Activated CD8-positive, alpha-beta memory T cell treated with anti-CD3 and anti-CD28 coated beads, Interleukin-2, amount 50 U/mL, for 24 hours (primary cell): ENCODE data around the gene HUS1B.
"Not testable (repeated sequence)": the region's sequence is repeated elsewhere in the genome, so short reads cannot be mapped to it uniquely, and the experiment has no call there.

ENCODE experiments used
- DNase-seq: peaks from one replicate; pipeline ENCODE4 v3.0.0-alpha.2; 2020; ENCODE audit errors: extremely low read depth

HUS1B gene

DNA sequence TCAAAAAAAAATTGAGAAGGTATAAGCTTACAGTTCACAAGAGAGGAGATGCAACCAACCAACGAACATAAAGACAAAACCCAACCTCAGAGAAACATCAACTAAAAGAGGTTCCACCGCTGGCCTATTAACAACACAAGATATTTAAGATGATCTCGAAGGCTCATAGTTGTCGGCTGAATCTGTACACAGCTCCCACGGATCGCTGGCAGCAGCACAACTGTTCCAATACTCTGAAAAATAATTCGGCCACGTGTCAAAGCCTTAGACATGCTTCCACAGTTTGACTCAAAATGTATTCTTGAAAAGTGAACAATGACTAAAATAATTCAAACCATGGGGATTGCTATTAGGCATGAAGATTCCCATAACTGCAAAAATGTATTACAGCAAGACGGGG, 22.4 kb upstream of the HUS1B start:
- DNase-seq = no peak

DNA sequence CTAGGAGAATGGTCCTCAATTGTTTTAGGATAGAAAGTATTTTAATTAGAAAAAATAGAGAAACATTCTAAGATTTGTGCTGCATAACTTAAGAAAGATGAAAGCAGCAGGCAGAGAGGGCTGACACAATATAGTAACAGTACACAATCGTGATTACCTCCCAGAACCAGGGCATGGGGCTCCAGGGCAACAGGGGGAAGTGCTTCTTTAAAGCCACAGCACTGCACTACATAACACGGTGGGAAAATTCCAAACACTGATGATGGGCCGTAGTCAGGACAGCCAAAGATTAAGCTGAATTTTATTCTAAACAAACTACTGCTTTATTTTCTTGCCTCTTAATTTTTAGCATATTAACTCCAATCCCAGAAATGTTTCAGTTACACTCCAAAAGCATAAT, 21.6 kb upstream of the HUS1B start:
- DNase-seq = no peak

DNA sequence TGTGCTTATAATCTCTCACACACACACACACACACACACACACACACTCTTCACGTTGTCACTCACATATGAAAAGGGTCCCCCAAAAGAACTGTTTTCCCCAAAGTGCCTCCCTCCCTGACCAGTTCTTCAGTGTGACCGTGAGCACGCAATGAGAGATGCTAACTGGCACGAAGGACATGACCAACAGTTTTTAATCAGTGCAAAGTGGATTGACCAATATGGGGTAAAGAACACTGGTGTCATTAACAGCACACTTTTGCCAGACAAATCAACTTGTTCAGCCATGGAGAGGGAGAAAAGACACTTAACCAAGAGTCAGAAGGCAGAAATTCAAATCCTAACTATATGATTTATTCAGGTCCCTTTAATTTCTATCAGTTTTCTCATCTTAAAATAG, 21.0 kb upstream of the HUS1B start:
- no peak for DNase-seq

DNA sequence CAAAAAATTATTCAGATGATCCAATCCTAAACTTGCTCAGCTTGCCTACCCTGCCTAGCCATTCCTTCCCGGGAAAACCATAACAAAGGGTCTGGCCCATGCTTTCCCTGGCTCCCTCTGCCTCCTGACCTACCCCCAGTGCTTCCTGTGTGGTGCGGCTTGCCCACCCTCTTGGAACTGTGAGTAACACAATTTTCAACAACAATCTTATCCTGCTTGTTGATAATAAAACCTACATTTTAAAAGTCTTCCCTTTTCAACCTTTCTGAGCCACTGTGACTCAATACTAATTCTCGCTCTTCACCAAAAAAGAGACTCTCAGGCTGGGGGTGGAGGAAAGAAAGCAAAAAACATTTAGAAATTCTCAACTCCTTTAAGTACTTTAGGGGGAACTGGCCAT, 18.1 kb upstream of the HUS1B start:
- no peak for DNase-seq

DNA sequence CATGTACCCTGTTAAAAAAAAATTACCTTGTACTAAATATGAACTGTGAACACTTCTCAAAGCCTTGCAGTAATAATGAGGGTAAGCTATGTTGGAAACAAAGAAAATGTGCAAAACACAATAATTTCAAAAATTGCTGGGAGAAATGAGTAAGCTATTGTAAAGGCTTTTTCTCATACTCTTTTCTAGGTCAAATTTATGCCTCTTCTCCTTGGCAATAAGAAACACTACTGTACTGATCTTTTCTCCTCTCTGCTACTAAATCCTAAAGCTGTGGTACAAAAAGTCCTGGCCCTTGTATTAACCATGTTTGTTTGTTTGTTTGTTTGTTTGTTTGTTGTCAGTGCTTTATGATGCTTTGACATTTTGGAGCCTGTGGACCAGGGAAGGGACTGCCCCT, 17.5 kb upstream of the HUS1B start:
- DNase-seq = no peak

DNA sequence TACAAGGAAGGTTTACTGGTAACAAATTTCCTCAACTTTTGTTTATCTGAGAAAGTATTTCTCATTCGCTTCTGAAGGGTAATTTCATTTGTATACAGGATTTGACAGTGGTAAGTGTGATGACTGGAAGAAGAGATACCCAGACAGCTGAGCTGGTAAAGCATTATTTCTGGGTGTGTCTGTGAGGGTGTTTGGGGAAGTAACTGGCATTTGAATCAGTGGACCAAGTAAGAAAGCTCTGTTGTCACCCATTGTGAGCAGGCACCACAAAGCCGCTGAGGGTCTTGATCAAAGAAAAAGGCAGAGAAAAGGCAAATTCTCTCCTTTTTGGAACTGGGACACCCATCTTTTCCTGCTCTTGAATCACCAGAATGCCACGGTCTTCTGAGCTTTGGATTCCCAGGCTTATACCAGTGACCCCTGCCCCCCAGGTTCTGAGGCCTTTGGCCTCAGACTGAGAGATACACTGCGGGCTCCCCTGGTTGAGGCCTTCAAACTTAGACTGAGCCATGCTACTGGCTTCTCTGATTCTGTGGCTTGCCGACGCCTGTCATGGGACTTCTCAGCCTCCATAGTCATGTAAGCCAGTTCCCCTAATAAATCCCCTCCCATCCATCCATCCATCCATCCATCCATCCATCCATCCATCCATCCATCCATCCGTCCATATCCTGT, 10.5 kb upstream of the HUS1B start:
- no peak for DNase-seq

DNA sequence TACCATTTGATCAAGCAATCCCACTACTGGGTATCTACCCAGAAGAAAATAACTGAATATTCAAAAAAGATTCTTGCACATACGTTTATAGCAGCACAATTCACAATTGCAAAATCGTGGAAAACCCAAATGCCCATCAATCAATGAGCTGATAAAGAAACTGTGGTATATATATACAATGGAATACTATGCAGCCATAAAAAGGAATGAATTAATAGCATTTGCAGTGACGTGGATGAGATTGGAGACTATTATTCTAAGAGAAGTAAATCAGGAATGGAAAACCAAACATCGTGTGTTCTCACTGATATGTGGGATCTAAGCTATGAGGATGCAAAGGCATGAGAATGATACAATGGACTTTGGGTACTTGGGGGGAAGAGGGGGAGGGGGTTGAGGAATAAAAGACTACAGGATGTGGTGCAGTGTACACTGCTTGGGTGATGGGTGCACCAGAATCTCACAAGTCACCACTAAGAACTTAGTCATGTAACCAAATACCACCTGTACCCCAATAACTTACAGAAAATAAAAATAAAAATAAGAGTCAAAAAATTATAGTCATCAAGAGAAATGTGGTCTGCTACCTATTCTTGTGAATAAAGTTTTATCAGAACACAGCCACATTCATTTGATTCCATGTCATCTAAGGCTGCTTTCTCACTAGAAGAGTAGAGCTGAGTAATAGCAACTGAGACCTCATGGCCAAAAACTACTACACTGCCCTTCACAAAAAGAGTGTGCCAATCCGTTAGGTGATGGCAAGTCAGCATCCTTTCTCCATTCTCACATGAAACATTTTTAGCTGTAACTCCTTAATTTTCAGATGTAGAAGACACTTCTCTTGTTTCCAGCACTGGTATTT, 8.7 kb upstream of the HUS1B start:
- no peak for DNase-seq

DNA sequence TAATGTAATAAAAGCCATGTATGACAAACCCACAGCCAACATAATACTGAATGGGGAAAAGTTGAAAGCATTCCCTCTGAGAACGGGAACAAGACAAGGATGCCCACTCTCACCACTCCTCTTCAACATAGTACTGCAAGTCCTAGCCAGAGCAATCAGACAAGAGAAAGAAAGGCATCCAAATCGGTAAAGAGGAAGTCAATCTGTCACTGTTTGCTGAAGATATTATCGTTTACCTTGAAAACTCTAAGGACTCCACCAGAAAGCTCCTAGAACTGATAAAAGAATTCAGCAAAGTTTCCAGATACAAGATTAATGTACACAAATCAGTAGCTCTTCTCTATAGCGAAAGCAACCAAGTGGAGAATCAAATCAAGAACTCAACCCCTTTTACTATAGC, 6.9 kb upstream of the HUS1B start:
- DNase-seq = not testable (repeated sequence)

DNA sequence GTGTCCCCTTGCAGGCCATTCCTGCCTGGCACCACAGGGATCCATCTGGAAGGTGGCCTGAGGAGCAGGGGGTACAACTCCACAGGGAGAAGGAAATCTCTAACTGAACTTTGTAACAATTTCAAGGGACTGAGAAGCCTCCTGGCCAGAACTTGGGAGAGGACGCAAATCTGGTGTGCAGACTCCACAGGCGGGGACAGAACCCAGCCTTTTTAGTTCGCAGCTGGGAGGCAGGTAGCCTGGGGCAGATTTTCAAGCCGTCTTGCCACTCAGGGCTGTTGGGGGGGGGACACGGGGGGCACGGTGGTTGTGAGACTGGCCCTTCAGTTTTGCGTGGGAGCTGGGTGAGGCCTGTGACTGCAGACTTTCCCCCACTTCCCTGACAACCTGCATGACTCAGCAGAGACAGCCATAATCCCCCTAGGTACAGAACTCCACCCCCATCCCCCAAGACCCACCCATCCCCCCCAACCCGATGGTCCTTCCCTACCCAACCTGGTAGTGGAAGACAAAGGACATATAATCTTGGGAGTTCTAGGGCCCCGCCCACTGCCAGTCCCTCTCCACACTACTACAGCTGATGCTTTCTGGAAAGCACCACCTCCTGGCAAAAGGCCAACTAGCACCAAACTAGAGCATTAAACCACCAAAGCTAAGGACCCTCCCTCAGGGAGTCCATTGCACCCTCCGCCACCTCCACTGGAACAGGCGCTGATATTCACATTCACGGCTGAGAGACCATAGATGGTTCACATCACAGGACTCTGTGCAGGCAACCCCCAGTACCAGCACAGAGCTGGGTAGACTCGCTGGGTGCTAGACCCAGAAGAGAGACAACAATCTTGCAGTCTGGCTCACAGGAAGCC, 3.0 kb upstream of the HUS1B start:
- no peak for DNase-seq

- no peak for DNase-seq
Measured at GRCh38 chr6:658244-658643, 1.3 kb upstream of the HUS1B start.

DNA sequence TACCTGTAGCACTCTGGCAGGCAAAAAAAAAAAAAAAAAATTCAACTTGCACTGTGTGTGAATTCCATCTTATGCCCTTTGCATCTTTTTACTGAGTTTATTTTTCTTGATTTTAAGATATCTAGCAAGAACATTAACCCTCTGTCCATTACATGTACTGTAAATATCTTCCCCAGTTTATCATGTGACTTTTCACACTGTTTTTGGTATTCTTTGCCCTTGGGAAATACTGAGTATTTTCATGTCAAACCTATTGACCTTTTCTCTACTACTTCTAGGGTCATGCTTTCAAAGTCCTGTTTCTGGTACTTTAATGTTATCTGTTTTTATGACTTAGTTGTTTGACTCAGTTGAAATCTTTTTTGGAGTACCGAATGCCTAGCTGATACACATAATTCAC, 843 bp upstream of the HUS1B start:
- no peak for DNase-seq

- DNase-seq = no peak
Measured at GRCh38 chr6:654136-654535, 2.8 kb downstream of the HUS1B start.

DNA sequence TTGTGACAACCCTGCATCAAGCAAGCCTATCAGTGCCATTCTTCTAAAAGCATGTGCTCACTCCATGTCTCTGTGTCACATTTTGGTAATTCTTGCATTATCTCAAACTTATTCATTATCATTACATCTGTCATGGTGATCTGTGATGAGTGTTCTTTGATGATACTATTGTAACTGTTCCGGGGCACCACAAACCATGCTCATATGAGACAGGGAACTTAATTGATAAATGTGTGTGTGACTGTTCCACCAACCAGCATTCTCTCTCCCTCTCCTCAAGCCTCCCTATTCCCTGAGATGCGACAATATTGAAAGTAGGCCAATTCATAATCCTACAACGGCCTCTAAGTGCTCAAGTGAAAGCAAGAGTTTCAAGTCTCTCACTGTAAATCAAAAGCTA, 4.0 kb downstream of the HUS1B start:
- DNase-seq = no peak

GRCh38 chr6:650098-650497, 6.8 kb downstream of the HUS1B start:
- no peak for DNase-seq

GRCh38 chr6:642805-643204, 14.1 kb downstream of the HUS1B start:
- no peak for DNase-seq

DNA sequence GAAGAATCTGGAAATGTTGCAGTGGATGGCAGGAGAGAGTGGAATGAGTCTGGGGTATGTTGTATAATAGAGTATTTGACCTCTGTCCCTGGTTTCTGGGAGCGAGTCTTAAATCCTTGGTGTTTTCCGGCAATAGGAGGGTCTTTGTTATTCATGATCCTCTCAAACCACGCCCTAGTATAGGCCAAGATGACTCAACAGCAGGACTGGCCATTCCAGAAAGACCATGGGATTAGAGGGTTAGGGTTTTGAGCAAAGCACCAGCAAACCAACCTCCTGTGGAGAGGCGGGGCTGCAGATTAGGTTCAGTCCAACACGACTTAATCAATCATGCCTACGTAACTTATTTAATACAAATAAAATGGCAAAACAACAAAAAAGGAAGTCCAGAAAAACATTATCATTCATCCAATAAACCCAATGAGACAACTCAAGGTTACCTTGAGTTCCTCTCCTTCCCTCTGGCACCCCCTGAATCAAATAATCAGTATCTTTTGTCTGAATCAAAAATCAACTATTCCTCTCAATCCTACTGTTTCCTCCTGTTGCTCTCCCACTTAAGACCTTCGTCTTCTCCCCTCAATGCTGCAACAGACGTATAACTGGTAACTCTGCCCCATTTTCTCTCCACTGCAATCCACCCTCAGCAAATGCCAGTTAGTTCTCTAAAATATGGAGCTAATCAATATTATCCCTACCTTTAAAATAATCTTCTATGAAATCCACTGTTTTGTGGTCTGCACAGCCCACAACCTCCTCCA, 15.5 kb downstream of the HUS1B start:
- DNase-seq = no peak

DNA sequence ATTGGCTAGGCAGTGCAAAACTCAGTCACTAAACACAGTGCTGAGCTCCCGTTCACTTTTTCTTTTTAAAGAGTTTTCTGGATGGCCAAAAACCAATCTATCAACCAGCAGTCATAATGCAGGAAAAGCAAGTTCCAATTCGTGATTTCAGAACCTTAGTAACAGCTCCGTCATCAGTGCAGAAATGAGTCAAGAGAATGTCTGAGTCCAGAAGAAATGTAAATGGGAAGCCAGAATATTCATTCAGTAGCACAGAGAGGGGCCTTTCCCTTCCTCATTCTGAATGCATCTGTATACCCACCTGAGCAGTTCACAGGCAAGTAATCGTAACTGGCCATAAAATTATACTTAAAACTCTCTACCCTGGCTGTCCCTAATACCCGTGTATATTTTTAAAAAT, 20.4 kb downstream of the HUS1B start:
- DNase-seq = no peak

DNA sequence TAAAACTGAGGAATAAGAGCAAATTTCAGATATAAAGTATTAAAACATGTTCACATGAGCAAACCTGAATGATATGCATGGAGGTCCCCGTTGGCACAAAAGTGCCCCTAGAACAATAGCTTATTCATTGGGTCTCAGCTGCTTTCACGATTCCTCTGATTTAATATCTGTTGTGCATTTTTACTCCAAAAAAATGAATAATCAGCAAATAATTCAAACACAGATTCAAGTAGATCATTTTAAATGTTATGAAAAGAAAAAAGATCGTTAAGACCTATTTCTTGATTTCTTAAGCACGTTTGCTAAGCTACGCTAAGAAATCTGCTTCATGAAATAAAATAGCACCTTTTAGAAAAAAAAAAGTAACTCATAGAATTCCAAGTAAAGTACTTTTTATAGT, 21.7 kb downstream of the HUS1B start:
- no peak for DNase-seq

GRCh38 chr6:633611-634010, 23.3 kb downstream of the HUS1B start:
- no peak for DNase-seq

DNA sequence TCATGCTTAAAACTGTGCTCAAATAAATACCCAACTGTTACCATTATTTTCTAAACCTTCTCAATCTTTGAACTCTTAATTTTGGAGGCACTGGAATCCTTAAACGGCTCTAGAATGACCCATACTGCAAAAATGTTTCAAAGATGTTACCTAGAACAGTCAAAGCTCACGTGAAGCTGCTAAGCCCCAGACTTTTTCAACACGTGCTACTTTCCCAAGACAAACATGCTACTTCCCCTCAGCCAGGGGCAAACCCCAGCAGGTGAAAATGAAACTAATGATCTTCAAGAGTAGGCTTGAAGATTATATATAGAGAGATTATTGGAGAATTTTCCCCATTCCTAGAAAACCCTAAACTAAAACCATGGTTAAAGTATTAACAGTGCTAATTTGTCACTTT, 28.1 kb downstream of the HUS1B start:
- no peak for DNase-seq

DNA sequence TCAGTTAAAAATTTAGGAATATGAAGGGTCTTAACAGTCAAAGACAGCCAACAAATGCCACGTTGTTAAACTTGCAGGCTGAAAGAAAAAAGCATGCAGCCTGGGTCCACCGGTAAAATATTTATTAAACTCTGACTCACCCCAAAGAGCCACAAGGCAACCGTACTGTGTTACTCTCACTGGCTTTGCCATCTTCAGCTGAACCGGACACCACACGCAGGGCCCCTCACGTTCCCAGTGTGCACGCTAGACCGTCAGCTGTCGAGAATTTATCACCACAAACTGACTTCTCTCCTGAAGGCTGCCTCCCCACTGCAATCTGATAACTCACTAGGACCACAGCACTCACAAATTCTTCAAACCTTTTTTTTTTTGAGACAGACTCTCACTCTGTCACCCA, 30.7 kb downstream of the HUS1B start:
- DNase-seq = no peak

DNA sequence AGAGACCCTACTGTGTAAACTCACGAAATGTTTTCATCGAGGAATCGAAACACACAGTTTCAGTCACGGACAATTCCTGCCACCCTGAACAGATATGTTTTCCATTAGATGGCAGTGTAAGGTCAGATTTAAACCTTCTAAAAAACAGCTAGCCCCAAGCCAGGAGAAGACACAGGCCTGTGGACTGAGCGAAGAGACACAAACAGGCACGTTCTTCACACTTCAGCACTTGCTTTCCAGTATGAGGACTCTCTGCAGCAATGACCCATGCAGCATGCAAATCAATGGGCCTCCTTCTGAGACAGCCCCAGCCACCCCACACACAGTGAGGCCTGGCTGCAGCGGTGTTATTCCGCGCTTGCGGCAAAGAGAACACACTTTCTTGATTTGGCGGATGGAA, 31.9 kb downstream of the HUS1B start:
- no peak for DNase-seq
